HS-27A (cell line): ENCODE results near the gene GALT.
A peak's percentile ranks its signal among the peaks of the same experiment; 100 is the strongest.

ENCODE experiments used
- DNase-seq: peaks from one replicate; pipeline ENCODE4 v3.0.0-alpha.2; 2012; ENCODE audit warnings: low read depth, missing footprints

The GALT gene

DNA sequence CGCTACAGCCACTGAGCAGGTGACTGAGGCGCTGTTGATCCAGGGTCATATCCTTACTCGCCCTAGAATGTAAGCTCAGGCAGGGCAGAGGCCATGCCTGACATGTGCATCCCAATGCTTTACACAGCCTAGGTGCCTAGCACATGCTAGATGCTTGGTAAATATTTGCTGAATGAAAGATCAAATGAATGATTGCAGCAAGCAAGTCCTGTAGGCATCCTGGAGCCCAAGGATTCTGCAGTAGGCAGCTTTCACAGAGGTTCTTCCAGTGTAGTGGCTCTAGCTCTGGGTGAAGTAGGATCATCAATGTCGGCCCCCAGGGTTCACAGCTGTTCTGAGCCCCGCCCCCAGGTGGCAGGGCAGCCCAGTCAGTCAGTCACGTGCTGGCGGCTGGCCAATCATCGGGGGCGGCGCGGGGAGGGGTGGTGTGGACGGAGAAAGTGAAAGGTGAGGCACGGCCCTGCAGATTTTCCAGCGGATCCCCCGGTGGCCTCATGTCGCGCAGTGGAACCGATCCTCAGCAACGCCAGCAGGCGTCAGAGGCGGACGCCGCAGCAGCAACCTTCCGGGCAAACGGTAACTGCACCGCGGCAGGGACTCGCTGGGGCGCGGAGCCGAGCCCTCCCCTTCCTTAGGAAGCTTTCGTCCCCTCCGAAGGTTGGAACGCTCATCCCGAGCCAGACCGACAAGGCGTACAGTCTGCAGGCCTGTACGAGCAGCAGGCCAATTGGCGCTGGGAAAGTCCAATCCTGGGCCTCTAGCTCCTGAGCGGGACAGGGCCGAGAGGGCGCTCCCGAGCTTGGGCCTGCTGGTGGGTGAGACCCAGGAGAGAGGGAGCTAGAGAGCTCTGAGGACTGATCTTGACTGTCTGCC lies at the start of gene GALT:
GALT (plus strand) TSS at position 465 of the 873 bp plus-strand sequence; CDS start at position 495, 30 bp downstream.
- peak; percentile 69 for DNase-seq

DNA sequence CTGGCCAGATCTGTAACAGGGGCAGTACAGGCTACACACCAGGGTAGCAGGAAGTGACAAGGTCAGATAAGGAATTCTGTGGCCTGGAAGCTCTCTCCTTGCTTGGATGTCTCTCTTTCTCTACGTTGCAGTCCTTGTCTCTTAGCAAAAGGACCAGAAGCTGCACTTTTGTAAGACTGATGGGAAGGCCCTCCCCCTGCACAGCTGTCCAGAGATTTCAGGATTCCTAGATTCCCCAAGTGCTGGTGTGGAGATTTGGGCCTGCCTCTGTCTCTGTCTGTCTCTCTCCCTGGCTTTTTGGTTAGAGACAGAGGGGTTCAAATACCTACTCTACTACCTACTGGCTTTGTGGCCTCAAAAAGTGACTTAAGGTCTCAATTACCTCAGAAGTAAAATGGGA lies 46.9 kb upstream of the GALT start:
- no peak for DNase-seq

DNA sequence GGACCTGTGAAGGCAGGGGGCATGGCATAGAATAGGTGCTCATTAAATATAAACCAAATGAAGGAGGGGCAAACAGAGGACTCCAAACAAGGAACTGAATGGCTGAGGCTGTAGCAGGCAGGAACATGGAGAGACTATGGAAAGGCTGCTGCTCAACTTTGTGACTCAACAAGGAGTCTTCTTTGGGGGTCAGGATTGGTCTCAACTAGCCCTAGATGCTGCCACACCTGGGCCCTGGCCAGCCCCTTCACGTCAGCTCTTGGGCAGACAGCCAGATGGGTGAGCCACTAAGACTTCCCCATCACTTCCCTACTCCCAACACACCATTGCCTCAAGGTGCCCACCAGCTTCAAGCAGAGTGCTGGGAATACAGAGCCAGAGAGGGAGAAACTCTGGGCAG lies 45.6 kb upstream of the GALT start:
- no peak for DNase-seq

DNA sequence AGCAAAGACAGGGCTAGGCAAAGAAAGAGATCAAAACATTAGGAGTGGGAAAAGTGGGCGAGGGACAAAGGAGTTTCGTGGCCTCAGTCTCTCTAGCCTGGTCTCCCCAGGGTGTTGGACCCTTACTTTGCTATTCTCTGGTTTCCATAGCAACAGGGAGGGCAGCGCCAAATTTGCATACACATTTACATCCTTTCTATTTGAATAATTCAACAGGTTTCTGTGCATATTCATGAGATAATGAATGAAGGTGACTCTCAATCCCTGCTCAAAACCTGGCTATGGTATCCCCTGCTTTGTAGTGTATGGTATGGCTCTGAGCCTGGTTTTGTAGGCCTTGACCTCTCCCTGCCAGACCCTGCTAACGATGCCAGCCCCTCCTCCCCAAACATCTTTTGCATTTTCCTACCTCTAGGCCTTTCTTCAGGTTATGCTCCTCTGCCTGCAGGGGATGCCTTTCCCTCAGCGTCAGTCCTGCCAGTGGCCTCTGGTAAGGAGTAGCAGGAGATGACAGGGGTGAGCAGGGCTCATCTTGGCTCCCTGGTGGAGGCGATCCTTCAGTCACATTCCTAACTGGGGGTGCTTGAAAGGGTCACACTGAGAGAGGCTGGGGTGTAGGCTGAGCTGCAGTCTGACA lies 44.4 kb upstream of the GALT start:
- DNase-seq: no peak

DNA sequence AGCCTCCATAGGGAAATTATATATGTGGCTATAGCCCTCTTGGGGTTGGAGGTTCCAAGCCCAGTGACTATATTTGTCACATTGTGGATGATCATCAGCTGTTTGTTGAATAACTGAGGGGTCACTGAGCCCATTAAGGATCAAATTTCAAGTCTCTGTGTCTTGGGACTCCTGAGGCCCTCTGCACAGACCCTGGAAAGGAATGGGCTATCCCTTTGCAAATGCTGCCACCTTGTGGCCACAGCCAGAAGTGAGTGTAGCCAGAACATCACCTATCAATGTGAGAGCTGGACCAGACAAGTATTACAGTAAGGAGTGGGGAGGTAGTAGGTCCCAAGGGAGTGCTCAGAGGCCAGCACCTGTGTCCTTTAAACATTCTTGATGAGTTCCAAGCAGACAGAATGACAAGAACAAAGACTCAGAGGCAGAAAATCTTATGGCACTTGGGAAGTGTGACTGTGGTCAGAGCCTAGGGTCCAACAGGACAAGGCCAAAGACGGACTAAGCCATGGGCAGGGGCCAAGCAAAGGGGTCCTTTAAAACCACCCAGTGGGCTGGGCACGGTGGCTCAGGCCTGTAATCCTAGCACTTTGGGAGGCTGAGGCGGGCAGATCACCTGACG lies 42.8 kb upstream of the GALT start:
- DNase-seq: peak; percentile 55

DNA sequence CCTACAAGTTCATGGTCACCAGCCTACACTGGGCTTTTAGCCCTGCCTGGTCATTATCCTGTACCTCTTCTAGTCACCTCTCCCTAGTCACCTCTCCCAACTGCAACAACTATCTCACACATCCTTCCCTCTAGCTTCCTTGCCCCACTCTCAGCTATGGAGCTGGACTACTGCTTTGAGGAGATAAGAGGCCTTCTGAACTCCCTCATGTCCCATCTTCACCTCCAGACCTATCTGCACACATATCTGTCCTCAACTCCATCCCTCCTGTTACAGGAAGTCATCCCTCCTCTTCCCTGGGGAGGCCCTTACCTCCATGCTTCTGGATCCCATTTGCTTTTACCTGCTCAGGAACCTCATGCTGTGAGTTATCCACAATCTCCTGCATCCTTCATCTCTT lies 40.3 kb upstream of the GALT start:
- DNase-seq: no peak

DNA sequence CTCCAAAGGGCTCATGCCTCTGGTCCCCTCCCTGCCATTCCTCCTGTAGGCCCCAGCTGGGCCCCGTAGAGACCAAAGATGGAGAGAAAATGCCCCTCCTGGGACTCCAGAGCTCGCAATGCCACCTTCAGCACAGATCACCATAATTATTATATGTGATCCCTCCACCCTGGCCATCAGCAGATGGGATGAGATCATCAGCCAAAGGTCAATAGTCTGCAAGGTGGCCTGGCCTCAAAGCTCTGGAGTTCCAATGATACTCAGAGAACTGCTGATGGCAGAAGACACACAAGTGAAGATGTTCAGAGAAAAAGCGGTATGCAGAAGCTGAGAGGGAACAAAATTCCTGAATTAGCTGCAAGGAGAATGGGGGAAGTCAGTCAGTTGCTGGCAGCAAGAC lies 39.6 kb upstream of the GALT start:
- no peak for DNase-seq

DNA sequence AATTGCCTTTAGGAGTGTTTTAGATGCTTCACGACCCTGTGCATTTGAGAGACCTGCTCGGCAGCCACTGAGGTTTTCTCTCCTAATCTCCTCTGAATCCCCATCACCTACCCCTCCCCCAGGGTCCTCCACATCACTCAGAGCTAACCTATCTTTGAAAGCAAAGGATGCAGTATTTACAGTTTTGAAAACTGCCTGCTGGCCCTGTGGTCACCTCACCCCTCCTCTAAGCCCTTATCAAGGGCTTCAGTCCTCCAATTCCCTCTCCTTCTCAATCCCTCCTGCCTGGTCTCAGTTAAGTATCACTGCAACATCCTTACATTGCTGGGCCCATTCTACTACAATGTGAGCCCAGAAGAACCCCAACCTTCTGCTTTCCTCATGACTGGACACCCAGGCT lies 39.1 kb upstream of the GALT start:
- no peak for DNase-seq

DNA sequence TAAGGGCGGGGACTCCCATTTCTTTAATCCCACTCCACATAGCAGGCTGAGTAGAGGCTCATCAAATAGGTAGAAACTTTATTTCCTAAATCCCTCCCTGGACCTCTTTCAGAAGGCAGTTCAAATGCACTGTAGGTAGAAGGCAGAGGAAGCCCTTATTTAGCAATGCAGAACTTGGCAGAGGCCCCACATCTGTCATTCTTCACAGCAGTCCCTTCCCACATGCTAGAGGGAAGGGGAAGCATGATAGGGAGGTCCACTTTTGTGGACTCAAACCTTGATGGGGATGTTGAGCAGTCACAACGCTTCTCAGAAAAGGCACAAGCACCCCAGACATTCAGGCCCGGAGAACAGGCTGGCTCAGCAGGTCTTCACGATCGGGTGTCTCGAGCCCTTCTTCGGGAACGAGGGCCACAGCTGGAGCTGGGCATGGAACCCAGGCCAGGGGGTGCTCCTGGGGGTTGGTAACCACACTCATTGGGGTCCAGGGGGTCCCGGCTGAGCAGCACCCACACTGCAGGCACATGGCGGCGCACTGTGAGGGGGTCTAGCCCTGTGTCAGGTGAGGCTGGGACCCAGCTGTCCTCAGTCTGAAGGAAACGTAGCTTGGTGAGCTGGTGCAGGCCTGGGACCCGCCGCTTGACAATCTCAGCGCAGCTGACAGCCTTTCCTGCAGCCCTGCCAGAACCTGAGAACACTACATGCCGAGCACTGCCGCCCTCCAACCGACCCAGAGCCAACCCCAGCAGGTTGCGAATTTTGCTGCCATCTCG lies 35.9 kb upstream of the GALT start:
- DNase-seq: no peak

DNA sequence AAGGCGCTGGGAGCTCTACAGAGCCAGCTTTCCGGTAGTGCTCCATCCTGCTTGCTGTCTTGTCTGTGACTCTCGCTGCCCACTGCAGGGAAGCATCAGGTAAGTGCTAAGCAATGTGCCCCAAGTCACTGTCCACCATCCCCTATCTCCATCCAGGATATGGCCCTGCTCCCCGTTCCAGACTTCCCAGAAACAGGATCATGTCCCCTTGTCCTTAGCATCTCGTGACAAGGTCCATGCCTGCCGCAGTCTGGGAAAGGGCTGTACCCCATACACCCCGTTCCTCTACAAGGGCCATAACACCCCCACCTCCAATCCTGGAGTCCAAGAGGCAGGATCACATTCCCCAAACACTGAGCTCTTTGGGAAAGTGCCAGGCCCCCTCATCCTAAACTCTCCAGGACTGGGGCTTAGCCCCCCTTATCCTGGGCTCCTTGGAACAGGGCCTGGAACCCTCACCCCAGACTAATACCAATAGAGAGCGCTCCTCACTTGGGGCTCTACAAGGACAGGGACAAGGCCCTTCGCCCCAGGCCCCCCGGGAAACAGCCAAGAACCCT lies 35.1 kb upstream of the GALT start:
- no peak for DNase-seq

DNA sequence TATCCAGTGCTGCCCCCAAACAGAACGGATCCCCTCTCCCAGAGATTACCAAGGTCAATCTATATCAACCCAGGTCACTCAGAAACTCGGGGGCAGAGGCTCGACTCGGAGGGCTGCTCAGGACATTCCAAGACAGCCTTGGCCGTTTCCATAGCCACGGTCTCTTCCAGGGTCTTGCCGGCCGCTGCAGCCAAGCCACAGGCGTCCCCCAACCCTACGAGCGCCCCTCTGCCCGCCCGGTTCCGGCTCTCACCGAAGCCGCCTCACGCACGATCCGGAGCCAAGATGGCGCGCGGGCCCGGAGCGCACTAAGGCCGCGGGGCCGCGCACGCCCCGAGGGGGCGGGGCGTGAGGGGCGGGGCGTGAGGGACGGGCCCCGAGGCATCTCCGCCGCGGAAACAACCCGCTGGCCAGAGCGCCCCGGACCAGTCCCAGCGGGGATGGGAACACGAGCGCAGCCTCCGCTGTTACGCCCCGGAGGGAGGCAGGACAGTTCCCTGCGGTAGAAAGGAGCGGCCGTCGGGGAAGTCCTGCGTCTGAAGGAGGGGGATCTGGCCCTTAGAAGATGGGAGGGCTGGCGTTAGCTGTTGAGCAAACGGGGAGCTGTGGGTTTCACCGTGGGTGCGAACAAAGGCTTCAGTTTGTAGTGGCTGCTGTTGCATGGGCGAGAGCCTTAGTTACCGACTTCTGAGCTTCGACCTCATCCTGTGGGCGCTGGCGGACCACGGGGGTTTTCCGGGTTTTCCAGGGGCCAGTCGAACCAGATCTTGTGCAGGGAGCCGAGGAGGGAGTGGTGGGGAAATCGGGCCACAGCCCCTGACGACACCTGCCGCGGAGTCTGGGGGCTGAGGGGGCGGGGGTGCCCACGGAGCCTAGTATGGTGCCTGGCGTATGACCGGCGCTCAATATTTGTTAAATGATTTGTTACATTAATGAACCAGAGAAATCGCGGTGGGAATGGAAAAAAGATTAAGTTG lies 34.4 kb upstream of the GALT start, which contains the start of gene RPP25L:
RPP25L (minus strand) TSS at position 287 of the 977 bp plus-strand sequence. CDS start 801 bp downstream, outside the sequence.
- peak; percentile 69 for DNase-seq

DNA sequence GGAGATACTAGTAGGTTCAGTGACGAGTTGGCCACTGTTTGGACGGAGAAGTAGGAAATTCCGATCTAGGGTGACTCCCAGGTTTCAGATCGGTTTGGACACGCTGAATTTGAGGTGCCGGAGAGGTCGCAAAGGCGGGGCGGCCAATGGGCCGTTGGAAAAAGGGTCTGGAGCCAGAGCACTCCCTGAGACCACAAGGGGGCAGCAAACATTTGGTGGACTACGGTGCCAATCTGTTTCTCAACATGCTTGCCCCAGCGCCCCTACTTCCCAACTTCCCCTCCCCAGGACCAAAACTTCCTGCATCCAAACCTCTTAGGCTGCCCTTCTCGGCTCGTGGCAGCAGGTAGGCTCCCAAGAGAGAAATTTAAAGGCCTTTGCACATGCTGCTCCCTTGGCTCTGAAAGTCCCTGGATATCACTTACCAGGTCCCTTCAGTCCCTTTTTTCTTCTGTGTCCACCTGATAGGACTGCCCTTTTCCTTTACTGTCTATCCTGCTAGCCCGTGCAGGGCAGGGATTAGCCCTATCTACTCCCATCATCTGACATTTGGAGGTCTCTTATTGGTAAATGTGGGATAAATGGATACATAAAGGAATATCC lies 33.6 kb upstream of the GALT start:
- DNase-seq: peak; percentile 77

DNA sequence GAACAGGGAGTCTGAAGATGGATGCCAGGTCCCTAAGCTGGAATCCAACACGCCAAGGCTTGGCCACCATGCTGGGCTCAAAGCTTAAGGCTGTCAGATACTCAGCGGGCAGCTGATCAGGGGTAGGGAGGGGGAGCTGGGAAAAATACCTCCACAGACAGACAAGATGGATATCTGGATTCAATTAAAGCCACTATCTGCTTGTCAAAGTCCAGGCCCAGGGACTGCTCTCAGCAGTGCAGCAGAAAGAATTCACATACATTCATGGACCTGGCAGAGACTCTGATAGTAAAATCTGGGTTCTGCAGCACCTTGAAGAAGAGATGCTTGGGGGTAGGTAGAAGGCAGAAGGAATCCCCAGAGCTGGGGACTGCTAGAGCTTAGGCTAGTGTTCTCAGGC lies 31.3 kb upstream of the GALT start:
- DNase-seq: no peak

DNA sequence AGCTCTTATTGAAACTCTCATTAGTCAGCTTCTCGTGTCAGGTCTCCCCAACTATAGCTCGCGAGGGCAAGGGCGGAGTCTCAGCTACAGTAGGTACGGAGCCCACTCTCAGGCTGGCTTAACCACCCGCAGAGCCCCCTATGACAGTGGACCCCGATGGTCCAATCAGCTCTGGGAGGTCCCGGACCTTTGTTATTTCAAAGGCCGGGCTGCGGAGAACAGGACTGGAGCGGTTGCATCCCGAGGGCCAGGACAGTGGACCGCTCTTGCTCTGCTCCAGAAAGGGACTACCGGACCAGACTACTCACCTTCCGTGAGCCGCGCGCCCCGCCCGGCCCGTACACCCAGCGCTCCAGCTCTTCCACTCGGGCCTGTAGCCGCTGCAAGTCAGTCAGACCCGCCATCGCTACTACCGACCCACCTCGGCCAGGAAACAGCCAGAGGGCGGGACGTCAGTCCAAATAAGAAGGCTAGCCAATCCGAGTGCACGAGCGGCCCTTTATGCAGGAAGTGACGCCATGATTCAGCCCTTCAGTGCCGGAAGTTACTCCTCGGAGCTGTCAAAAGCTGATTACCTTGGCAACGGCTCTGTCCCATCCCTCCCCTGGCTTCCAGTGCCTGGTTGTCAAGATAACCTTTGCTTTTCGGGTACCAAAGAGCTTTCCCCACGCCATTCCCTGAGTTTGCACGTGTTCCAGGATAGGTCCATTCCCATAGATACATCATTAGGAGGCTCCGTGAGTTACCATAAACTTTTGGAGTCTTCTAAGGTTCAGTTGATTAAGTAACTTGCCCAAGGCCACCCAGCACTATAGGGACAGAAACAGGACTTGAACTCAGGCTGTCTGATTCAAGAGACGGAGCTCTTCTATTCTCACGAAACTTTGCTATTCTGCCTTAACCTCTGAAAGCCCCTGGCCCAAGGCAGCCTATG lies 26.1 kb upstream of the GALT start, which contains the start of gene DCTN3:
DCTN3 (minus strand) TSS at position 435 of the 934 bp plus-strand sequence; CDS start at position 404, 31 bp downstream.
- peak; percentile 88 for DNase-seq

DNA sequence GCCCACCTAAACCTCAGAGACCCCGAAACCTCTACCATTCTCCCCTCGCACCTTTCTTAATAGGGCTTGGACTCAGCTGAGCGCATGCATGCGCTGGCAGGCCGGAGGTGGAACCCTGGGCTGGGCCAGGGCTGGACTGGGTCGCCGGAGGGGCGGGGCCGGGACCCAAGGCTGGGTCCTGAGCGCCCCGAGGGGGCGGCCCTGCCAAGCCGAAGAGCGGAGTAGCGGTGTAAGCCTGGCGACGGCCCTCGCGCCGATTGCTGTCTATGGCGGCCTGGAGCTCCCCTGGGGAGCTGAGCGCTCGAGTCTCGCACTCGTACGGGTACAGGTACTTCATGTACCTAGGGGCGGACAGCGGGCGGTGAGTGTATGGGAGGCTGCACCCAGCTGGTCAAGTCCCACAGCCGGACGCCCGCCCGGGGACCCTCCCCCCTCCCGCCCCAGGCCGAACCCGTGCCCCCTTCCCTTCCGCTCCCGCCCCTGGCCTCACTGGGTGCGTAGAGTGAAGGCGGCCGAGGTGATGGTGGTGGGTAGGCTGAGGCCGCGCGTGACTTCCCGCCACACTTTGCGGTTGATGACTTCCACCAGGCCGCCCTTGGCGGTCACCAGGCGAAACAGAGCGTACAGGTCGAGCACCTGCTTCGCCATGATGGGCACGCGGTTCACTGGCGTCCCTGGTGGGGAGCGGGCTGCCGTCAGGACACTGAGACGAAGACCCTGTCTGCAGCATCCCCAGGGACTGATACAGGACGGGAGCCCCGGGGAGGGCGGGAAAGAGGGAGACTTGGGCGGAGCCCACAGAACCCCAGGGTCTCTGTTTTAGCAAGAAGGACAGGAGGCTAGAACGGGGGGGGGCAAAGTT lies 22.9 kb upstream of the GALT start:
- no peak for DNase-seq

DNA sequence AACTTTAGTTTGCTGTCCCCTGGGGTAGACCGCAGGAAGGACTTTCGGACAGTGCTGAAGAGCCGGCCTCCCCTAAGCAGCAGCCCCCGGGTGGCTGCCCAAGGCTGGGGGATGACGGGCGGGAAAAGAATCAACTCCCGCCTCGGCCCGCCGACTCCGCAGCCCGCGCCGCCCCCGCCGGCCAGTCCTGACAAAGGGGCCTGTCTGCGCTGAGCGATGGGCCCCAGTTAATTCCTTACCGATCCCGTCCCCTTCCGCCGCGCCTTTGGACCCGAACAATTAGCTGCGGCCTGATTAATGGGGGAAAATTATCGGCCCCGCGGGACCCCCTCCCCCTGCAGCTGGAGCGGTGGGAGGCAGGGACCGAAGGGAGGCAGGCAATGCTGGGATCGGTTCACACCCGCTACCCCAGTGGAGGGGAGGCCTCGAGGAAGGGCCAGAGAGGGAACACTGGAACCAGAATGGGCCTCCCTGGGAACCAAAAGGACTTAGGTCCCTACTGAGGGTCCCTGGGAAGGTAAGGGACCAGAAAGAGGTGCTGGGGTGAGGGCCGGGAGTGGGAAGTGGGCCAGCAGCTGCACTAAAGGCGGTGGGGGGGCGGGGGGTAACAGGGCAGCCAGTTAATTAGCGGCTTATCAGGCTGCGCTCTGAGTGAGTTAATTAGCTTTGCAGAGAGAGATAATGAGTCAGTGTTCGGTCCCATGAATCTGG lies 21.8 kb upstream of the GALT start:
- DNase-seq: no peak

DNA sequence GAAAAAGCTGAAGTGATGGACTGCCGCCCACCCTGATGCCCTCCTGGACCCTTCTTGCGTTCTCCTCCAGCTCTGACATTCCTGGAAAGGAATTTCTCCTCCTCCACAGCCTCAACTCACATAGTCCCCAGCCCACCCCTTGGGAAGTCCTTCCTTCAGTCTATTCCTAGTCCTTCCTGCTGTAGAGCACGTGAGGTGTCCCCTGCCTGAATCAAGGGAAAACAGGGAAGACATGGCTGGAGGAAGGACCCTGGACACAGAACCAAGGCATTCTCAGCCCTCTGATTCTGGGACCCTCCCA lies 21.3 kb upstream of the GALT start:
- no peak for DNase-seq
